Fibroblast of lung (primary cell): ENCODE data around the gene MMUT.
"Not testable (repeated sequence)": the region's sequence is repeated elsewhere in the genome, so short reads cannot be mapped to it uniquely, and the experiment has no call there.

Experiments
- CTCF ChIP-seq, 2 donors: IDR thresholded peaks in 1 of 2; conservative IDR thresholded peaks in 1 of 2; 1 replicate in 1 of 2; 2 replicates in 1 of 2; pipeline ENCODE4 v1.5.1; 2011 to 2012; ENCODE audit warnings: low read length in 2 of 2, control low read depth in 1 of 2, inconsistent platforms in 1 of 2, low read depth in 1 of 2, mild to moderate bottlenecking in 1 of 2
- EZH2 ChIP-seq: IDR thresholded peaks from 2 replicates; pipeline ENCODE4 v1.5.1; 2012; ENCODE audit warnings: low read length, control low read depth, mild to moderate bottlenecking; ENCODE audit errors: missing control alignments

GRCh38 chr6:49476564-49476963, 13.5 kb upstream of the MMUT start:
- TF ChIP-seq CTCF (conservative IDR thresholded peaks at IDR 0.05 in 1 of 2, IDR thresholded peaks at IDR 0.05 in 1 of 2; ENCODE audit: low read depth in 1 of 2, low read length in 2 of 2); EZH2: not testable (repeated sequence)
